Aorta (tissue), 4 donors: ENCODE measurements around the gene KRT10. TPM values are rescaled to one million over a fixed set of nuclear protein-coding genes. Genes with fewer than 3 reads are reported as not detected.

Experiments used
- polyA plus RNA-seq, 2 donors: library from polyadenylated mRNA; stranded (reverse); fragments of 200-250 nt; gene quantifications; one replicate each; pipeline ENCODE4 v1.2.3, GENCODE V29; 2013
- total RNA-seq, 2 donors: library from RNA; stranded (reverse); fragmentation: NEBNext Ultra II Directional; extraction: Animal tissue kit (Norgen Biotek cat#: 25700); gene quantifications; one replicate each; pipeline ENCODE4 v1.2.1, GENCODE V29; 2021
- donor health status: healthy with polysubstance abuse.
- donor health status: Bipolar disorder and iron deficiency.
- donor health status: DM: no; HTN: no; CAD: no.
- donor health status: DM: yes; HTN: yes; CAD: no.

KRT10 gene
- total and polyA plus RNA-seq, 4 donors: 35.3 to 39.7 (median 39.3) TPM

Other genes starting within 250 kb of the KRT10 start
- gene SMARCE1, start 174.8 kb downstream of the KRT10 start, total RNA-seq: 10 to 100 TPM; 80.8 to 84.4 TPM
- 10 to 100 TPM; 61.0 to 71.7 TPM for gene SMARCE1, start 174.8 kb downstream of the KRT10 start, polyA plus RNA-seq
- gene KRT222, start 157.4 kb downstream of the KRT10 start, total RNA-seq: 1 to 10 TPM; 1.9 to 4.5 TPM
- not detected for gene KRT222, start 157.4 kb downstream of the KRT10 start, polyA plus RNA-seq
- gene KRT24, start 118.9 kb downstream of the KRT10 start, total RNA-seq: not detected
- gene KRT24, start 118.9 kb downstream of the KRT10 start, polyA plus RNA-seq: under 1 TPM in 1 of 2 donors, not detected in 1; 0.25 TPM
- gene KRT25, start 67.3 kb downstream of the KRT10 start, total RNA-seq: not detected
- not detected for gene KRT25, start 67.3 kb downstream of the KRT10 start, polyA plus RNA-seq
- not detected for gene KRT26, start 50.4 kb downstream of the KRT10 start, total RNA-seq
- not detected for gene KRT26, start 50.4 kb downstream of the KRT10 start, polyA plus RNA-seq
- gene KRT27, start 40.1 kb downstream of the KRT10 start, total RNA-seq: not detected
- not detected for gene KRT27, start 40.1 kb downstream of the KRT10 start, polyA plus RNA-seq
- not detected for gene KRT28, start 22.7 kb downstream of the KRT10 start, total RNA-seq
- not detected for gene KRT28, start 22.7 kb downstream of the KRT10 start, polyA plus RNA-seq
- not detected for gene KRT12, start 44.6 kb upstream of the KRT10 start, total RNA-seq
- gene KRT12, start 44.6 kb upstream of the KRT10 start, polyA plus RNA-seq: 1 to 10 TPM in 1 of 2 donors, not detected in 1; 1.0 TPM
- not detected for gene KRT20, start 62.6 kb upstream of the KRT10 start, total RNA-seq
- 100 to 1,000 TPM in 1 of 2 donors, 1 to 10 TPM in 1; 3.9 to 193 TPM for gene KRT20, start 62.6 kb upstream of the KRT10 start, polyA plus RNA-seq
- under 1 TPM; 0.30 to 0.39 TPM for gene KRT23, start 115.0 kb upstream of the KRT10 start, total RNA-seq
- gene KRT23, start 115.0 kb upstream of the KRT10 start, polyA plus RNA-seq: under 1 TPM in 1 of 2 donors, not detected in 1; 0.50 TPM
- gene KRT39, start 144.3 kb upstream of the KRT10 start, total RNA-seq: not detected
- not detected for gene KRT39, start 144.3 kb upstream of the KRT10 start, polyA plus RNA-seq
- not detected for gene KRT40, start 161.7 kb upstream of the KRT10 start, total RNA-seq
- gene KRT40, start 161.7 kb upstream of the KRT10 start, polyA plus RNA-seq: not detected
- not detected for gene KRTAP3-3, start 171.6 kb upstream of the KRT10 start, total RNA-seq
- not detected for gene KRTAP3-3, start 171.6 kb upstream of the KRT10 start, polyA plus RNA-seq
- not detected for gene KRTAP3-2, start 177.3 kb upstream of the KRT10 start, total RNA-seq
- not detected for gene KRTAP3-2, start 177.3 kb upstream of the KRT10 start, polyA plus RNA-seq
- gene KRTAP3-1, start 186.5 kb upstream of the KRT10 start, total RNA-seq: not detected
- not detected for gene KRTAP3-1, start 186.5 kb upstream of the KRT10 start, polyA plus RNA-seq
- not detected for gene KRTAP1-5, start 204.6 kb upstream of the KRT10 start, total RNA-seq
- gene KRTAP1-5, start 204.6 kb upstream of the KRT10 start, polyA plus RNA-seq: not detected
- not detected for gene KRTAP1-4, start 207.6 kb upstream of the KRT10 start, total RNA-seq
- gene KRTAP1-4, start 207.6 kb upstream of the KRT10 start, polyA plus RNA-seq: not detected
- gene KRTAP1-3, start 212.3 kb upstream of the KRT10 start, total RNA-seq: not detected
- gene KRTAP1-3, start 212.3 kb upstream of the KRT10 start, polyA plus RNA-seq: not detected
- not detected for gene KRTAP1-1, start 218.8 kb upstream of the KRT10 start, total RNA-seq
- gene KRTAP1-1, start 218.8 kb upstream of the KRT10 start, polyA plus RNA-seq: not detected
- gene KRTAP2-1, start 224.7 kb upstream of the KRT10 start, total RNA-seq: not detected
- not detected for gene KRTAP2-1, start 224.7 kb upstream of the KRT10 start, polyA plus RNA-seq
- gene KRTAP2-2, start 232.6 kb upstream of the KRT10 start, total RNA-seq: not detected
- gene KRTAP2-2, start 232.6 kb upstream of the KRT10 start, polyA plus RNA-seq: not detected
- gene KRTAP2-3, start 237.5 kb upstream of the KRT10 start, total RNA-seq: not detected
- gene KRTAP2-3, start 237.5 kb upstream of the KRT10 start, polyA plus RNA-seq: not detected
- not detected for gene KRTAP2-4, start 243.3 kb upstream of the KRT10 start, total RNA-seq
- gene KRTAP2-4, start 243.3 kb upstream of the KRT10 start, polyA plus RNA-seq: not detected